ENCODE measurements around the gene CACTIN.

CACTIN gene

DNA sequence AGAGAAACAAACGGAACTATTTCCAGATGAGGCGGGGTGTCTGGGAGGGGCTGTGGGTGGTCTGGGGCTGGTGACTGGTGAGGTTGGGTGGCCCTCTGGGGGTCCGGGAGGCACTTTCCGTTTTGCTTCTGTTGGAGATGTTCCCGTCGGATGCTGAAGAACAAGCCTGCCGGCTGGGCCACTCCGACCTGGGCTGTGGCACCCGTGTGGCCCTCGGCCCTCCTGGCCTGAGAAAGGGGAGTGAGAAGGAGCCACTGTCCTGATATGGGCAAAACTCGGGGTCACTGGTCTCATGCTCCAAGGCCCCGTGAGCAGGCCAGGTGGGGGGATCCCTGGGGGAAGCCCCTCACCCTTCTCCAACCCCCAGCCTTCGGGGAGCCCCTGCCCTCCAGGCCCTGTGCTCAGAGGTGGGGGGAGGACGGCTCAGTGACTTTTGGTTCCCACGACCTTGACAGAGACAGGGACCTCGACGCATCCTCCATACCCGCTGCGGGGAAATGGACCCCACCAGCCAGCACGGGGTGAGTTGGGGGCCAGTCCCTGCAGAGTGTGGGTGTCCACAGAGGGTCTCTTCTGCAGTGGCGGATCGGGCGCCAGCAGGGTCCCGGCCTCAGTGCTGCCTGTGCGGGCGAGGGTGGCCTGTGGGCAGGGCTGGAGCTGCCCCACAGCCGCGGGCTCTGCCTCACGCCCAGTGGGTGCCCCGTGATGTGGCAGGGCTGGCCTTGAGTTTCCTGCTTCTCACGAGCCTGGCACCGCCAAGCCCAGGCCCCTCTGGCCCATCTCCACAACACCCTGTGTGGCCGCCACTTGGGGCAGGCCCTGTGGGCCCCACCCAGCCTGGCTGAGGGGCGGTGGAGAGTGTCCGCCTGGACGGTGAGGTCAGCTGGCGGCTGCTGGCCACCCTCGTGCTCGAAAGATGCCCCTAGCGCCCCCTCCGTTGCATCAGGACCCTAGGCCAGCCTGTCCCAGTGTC is 15.6 kb downstream of the CACTIN start:
- DNase-seq (ENCODE audit: low read depth in 3 of 3), result no peak

DNA sequence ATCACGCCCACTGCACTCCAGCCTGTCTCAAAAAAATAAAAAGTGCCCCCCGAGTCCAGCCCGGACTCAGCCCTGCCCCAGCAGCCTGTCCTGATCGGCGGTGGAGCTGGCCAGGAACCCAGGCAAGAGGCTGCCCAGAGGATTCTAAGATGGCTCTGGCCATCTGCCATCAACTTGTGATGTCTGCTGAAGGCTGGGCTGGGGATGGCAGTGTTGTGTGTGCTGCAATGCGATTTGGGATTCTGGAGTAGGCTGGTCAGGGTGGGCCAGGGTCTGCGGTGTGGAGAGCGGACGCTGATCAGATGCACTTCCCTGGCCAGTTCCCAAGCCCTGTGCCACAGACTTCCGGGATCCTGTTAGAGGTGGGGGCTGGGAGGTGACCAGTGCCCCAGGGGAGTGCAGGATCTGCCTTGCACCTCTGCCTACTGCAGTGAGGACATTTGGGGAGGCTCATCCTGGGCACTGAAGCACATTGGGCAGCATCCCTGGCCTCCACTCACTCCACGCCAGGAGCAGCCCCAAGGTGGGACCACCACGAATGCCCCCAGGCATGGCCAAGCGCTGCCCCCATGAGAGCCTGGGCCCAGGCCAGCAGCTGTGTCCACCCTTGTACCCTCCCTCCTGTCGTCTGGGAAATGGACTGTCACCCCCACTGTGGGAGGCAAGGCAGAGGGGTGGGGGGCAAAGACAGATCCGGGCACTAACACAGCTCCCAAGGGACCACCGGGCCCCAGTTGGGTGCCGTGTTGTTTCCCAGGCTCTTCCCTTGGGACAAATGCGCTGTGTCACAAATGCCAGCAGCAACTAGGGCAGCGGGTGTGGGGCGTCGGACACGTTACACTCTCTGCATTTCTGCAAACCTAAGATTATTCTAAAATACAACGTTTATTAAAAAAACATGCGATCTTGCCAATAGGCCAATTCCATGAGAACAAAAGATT is 16.5 kb downstream of the CACTIN start:
- no peak for DNase-seq (ENCODE audit: low read depth in 3 of 3)

DNA sequence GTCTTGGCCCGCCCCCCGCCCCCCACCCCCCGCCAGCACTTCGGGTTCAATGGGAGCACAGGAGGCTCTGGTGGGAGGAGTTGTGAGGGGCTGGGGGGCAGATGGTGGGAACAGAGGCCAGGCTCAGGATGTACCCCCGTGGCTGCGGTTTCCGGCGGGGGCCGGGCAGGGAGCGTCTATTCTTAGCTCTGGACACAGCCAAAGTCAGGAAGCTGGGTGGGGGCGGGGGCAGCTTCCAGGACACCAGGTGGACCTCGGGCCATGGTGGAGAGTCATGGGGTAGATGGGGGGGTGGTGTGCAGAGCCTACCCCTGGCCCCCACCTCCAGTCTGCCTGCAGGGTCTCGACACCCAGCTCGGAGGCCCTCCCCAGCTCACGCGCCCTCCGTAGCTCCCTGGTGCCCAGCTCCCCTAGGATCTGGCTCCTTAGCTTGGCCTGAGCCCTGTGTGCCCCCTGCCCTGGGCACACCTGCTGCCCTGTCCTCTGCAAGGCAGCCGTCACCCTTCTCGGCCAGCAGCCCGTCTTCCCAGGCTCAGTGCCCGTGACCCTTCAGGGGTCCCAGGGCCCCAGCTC is 17.8 kb downstream of the CACTIN start:
- DNase-seq (ENCODE audit: low read depth in 3 of 3), result no peak

DNA sequence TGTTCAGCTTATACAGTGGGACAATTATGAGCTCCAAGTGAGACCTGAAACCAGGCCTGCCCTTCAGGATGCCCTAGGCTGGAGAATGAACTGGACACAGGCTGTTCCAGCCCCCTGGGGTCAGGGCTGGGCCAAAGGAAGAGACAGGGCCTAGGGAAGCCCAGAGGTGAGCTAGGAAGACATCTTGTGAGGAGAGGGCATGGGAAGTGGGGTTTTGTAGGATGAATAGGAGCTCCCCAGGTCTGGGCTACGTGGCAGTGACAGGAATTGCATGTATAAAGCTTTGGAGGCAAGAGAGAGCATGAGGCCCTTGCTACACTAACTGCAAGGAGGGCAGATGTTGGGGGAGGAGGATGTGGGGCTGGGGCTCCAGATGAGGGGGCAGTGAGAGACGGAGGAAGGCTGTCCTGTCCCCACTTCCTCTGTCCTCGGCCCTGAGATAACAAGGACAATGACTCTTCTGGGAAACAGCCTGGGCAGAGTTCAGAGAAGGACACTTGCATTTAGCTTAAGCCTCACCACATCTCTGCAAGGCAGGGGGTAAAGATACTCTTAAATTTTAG is 18.4 kb downstream of the CACTIN start:
- no peak for DNase-seq (ENCODE audit: low read depth in 3 of 3)

DNA sequence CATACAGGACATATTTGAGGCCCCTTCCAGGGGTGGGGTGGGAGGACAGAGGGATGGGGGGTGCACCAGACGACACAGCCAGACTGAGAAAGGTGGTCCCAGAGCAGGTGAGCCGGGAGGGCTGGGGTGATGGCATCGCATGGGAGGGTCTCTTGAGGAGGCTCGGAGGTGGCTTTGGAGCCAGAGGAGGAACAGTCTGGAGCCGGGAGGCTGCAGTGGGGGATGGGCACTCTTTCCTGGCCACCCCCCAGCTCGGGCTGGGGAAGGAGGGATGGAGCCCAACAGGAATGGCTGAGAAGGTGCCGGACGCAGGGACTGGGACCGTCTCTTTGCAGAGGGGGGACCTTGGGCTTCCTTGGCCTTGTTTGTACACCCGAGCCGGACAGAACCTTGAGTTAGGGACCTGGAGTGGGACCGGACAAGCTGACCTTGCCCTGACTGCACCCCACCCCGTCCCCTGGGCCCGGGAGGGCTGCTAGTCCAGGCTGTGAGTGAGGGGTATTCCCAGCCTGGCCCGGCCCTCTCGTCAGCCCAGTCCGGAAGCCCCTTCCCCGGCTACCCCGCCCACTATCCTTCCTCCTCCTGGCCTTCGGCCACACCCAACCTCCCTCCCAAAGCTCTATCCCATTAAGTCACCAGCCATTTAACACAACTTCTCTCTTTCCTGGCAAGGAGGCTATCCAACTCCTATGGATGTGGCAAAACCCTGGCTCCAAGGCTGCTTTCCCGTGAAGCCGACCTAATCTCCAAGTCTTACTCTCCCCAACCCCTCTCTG is 19.1 kb downstream of the CACTIN start:
- no peak for DNase-seq (ENCODE audit: low read depth in 3 of 3)

DNA sequence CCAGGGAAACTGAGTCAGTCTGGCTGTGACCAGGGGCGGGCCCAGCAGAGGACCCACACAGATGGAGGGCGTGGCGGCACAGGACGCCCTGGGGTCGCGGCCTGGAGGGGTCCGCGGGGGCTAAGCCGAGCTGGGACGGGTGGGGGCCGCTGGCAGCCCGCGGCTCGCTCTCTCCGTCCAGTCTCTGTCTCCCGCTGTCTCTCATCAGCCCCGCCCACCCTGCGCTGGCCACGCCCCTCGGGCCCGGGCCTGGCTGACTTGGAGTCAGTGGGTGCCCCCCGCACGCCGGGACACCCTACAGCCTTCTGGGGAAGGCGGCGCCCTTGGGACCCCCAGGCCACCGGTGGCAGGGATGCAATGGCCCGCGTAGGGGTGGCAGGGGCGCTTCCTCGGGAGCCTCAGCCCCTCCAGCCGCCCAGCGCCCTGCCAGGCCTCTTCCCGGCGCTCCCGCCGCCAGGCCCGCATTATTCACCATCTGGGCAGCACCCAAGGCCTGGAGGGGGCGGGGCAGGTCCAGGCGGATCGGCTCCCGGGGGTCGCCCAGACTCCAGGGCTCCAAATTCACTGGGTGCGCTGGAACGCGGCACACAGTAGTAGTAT is 19.8 kb downstream of the CACTIN start, which contains the start of gene TBXA2R:
TBXA2R (minus strand) TSS at position 186 of the 600 bp plus-strand sequence. CDS start 6,241 bp downstream, outside the sequence.
- DNase-seq (ENCODE audit: low read depth in 3 of 3), result peak in 2 of 3 donors; percentile 21 to 57

DNA sequence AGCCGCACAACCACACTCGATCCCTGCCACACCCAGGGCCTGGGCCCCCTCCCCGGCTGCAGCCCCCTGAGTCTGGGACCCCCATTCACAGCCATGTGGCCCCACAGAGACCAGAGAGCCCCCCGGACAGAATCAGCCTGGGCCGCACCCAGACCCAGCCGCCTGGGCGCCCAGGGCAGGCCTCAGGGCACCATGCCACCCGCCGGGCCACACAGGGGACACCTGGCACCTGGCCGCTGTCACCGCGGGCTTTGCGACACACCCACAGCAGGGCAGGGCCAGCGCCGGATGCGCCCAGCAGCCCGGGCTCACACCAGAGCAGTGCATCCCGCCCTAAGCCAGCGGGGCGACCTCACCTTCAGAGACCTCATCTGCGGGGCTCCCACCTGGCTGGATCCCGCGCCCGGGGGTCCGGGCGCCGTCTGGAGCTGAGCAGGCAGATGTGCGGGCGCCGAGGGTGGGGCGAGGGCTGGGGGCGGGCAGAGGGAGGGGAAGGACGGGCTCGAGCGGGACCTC is 20.4 kb downstream of the CACTIN start:
- DNase-seq (ENCODE audit: low read depth in 3 of 3), result no peak

DNA sequence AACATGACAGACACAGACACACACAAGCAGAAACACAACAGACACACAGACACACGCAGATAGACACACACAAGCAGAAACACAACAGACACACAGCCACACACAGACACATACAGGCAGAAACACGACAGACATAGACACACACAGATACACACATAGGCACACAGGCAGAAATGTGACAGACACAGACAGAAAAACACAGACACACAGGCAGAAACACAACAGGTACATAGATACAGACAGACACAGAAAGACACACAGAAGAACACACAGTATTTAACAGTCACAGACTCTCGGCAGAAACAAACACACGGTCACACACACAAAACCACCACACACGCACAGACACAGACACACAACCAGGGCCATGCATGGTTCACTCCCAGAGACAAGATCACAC is 20.8 kb downstream of the CACTIN start:
- DNase-seq (ENCODE audit: low read depth in 3 of 3), result no peak

DNA sequence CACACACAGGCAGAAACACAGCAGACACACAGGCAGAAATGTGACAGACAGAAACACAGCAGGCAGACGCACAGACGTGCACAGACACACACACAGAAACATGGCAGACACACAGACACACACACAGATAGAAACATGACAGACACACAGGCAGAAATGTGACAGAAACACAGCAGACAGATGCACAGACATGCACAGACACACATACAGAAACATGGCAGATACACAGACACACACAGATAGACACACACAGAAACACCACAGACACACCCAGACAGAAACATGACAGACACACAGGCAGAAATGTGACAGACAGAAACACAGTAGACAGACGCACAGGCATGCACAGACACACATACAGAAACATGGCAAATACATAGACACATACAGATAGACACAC is 21.2 kb downstream of the CACTIN start:
- no peak for DNase-seq (ENCODE audit: low read depth in 3 of 3)

DNA sequence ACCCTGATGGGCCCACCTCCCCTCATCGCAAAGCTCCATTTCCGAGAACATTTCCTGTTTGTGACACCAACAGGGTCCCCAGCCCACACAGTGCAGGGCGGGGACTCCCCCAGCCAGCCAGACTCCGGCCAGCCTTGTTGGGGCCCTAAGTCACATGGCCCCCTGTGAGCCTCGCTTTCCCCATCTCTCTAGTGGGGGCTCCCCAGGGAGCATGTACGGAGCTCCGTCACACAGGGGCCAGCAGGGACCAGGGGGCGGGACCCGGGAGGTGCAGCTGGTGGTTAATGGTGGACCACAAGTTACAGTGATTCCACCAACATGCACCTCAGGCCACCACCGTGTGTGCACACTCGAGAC is 21.6 kb downstream of the CACTIN start:
- DNase-seq (ENCODE audit: low read depth in 3 of 3), result no peak

DNA sequence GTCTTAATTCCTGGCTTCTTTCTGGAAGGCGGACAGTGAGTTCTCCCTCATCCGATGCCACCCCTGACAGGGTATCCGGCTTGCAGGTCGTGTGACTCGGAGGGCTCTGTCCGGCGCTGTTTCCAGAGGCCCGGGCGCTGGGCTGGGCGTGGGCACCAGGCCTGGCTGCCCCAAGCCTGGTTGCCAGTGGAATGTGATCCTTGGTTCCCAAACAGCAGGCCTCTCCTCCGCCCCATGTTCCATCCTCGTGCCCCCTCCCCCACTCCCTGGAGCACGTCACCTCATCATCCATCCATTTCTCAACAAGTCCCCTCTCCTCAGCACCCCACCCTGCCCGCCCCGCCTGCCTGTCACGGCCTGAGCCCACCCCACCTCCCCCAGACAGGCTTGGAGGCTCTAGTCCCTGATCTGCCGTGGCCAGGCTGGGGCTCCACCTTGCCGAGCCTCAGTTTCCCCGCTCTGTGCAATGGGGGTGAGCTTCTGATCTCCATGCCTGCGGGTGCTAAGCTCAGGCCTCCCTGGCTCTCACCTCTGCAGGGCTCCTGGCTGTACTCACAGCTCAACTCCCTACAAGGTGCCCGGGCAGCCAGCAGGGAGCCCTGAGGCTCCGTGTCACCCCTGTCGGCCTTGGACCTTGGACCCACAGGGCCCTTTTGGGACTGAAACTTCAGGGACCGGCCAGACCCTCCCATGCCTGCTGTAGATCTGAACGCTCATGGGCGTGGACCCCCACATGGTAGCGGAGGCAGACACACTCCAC is 22.2 kb downstream of the CACTIN start:
- DNase-seq (ENCODE audit: low read depth in 3 of 3), result no peak

DNA sequence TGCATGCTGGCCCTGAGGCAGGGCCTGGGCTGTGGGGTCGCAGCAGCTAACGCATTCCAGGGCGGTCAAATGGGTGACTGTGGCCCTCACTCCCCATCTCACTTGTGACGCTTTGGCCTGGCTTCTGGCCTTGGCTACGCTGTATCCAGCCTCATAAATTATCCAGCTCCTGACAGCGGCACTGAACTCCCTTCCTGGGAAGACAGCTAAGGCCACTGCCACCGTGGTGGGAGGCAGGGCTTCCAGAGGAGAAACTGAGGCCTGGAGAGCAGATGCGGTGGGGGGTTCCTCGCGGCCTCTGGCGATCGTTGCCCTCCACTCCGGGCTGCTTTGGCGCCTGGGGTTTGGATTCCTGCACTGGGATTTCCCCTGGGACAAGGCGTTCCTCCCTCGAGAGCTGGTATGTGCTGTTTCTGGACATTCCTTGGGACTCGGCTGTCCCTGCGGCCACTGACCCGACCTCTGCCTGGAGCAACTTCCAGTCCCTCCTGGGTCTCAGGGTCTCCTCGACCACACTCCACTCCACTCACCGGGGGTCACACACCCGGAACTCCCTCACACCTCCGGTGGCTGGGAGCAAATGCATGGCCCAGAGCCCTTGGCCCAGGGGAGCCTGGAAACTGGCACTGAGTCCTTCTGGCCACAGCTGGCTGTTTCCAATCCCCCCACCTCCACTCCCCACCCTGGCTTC is 23.3 kb downstream of the CACTIN start:
- no peak for DNase-seq (ENCODE audit: low read depth in 3 of 3)

DNA sequence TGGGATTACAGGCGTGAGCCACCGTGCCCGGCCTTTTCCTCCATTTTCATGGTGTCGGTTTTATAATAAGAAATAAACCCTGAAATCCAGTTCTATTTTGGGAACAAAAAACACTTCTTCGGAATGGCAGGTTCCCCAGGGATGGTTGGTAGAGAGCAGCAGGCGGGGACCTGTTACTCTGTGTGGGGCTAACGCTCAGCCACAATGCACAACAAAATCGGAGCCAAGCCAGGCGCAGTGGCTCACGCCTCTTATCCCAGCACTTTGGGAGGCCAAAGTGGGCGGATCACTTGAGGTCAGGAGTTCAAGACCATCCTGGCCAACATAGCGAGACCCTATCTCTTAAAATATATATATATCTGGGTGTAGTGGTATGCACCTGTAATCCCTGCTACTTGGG is 25.6 kb downstream of the CACTIN start:
- no peak for DNase-seq (ENCODE audit: low read depth in 3 of 3)

DNA sequence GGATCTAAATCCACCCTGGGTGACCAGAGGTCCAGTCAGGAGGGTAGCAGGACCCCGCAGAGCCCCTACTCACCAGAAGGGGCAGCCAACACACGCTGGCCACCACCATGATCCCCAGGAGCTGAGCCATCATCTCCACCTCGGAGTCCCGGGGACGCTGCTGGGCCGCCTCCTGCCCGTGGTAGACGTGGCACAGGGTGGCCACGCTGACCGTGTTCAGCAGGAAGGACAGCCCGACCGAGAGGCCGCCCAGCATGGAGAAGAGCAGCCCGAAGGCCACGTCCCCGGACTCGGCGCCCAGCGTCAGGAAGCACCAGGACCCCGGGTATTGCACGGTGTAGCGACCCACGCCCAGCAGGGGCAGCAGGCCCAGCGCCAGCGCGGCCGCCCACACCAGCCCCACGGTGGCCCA is 26.8 kb downstream of the CACTIN start:
- DNase-seq (ENCODE audit: low read depth in 3 of 3), result no peak

DNA sequence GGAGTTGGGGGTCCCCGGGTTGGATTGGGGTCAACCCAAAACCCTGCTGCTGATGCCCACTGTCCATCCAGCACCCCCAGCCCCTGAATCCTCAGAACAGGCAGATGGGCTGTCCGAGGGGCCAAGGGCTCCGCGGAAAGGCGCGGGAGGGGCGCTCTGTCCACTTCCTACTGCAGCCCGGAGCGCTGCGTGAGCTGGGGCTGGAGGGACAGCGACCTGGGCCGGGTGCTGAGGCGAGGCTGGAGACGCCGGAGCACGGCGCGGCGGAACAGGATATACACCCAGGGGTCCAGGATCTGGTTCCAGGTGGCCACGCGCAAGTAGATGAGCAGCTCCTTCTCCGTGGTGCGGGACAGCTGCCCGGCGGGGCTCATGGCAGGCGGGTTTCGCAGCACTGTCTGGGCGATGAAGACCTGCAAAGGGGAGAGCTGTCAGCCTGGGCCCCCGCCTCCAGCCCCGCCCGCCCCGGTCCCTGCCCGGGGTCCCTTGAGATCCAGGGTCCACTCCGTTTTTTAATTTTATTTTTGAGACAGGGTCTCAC is 31.0 kb downstream of the CACTIN start:
- no peak for DNase-seq (ENCODE audit: low read depth in 3 of 3)

DNA sequence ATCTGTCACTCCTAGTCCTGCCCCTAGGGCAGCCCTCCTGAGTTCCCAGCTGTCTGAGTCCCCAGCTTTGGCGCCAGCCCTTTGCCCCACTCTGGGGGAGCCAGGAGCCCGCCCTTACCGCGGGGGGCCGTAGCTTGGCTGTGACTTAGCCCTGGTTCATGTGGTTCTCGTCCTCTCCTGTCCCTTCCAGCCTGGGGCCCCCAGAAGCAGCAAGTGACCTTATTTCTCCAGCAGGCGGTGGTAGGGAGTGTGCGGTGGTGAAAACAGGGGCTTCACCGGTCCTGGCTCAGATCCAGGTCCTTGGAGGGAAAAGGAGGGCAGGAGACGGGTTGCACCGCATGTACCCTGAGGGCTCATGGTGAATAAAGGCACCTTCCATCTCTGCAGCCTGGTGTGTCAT is 33.4 kb downstream of the CACTIN start:
- no peak for DNase-seq (ENCODE audit: low read depth in 3 of 3)

DNA sequence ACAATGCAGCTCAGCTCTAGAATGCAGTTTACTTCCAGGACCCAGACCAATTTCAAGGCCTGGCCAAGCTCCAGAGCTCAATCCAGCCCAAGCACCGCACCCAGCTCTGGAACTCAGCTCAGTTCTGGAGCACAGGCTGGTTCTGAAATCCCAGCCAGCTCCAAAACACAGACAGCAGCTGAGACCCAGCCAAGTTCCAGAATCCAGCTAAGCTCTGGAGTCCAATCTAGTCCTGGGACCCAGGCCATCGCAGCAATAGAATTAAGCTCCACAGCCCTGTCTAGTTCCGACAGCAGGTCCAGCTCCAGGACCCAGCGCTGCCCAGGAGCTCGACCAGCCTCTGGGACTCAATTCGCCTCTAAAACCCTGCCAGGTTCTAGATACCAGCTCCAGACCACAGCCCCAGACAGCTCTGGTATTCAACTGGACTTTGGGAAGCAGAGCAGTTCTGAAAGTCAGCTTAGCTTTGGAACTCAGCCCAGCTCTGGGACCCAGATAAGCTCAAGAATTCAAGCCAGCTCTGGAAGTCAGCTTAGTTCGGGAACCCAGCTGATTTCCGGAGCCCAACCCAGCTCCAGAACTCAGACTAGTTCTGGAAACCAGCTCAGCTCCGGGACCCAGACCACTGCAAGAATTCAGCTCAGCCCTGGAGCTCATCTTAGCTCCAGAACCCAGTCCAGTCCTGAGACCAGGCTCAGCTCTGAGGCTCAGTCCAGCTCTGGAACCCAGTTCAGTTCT is 34.5 kb downstream of the CACTIN start:
- DNase-seq (ENCODE audit: low read depth in 3 of 3), result no peak

Data from stimulated activated CD4-positive, alpha-beta T cell treated with anti-CD3 and anti-CD28 coated beads, TNF-alpha, amount 100 ng/mL, for 48 hours (primary cell).